Gastrocnemius medialis (tissue), 4 donors: ENCODE data around the gene REXO4. TPM values are rescaled to one million over a fixed set of nuclear protein-coding genes. Genes with fewer than 3 reads are reported as not detected.

Experiments used
- ATAC-seq, 2 donors: fragments of 150-250 bp; one replicate each; pipeline ENCODE4 v1.9.1; 2016
- DNase-seq, 2 donors: peaks; one replicate each; pipeline ENCODE4 v3.0.0-alpha.2; 2019
- H3K27ac ChIP-seq, 4 donors: fragments of 200-600 bp; sonication (generic); 1 replicate in 1 of 4; 2 replicates in 3 of 4; pipeline ENCODE4 v1.5.1; 2016 to 2018; ENCODE audit warnings: mild to moderate bottlenecking in 2 of 4, moderate library complexity in 1 of 4
- H3K27me3 ChIP-seq, 3 donors: fragments of 200-600 bp; sonication (generic) in 2 of 3; 1 replicate in 1 of 3; 2 replicates in 2 of 3; pipeline versions ENCODE4 v1.5.1 to v1.6.0; 2016 to 2019; ENCODE audit warnings: mild to moderate bottlenecking in 1 of 3, moderate library complexity in 1 of 3
- H3K36me3 ChIP-seq, 2 donors: fragments of 200-600 bp; sonication (generic) in 1 of 2; one replicate each; pipeline ENCODE4 v1.5.1; 2017 to 2018
- H3K4me1 ChIP-seq, 2 donors: fragments of 200-600 bp; sonication (generic) in 1 of 2; one replicate each; pipeline ENCODE4 v1.5.1; 2016 to 2017; ENCODE audit warnings: mild to moderate bottlenecking in 2 of 2
- H3K4me3 ChIP-seq, 4 donors: fragments of 200-600 bp; sonication (generic) in 3 of 4; 1 replicate in 1 of 4; 2 replicates in 3 of 4; pipeline ENCODE4 v1.5.1; 2016 to 2019; ENCODE audit warnings: mild to moderate bottlenecking in 2 of 4
- H3K9me3 ChIP-seq, 3 donors: fragments of 200-600 bp; sonication (generic) in 2 of 3; 1 replicate in 1 of 3; 2 replicates in 2 of 3; pipeline ENCODE4 v1.5.1; 2016 to 2019
- CTCF ChIP-seq, 5 experiments: fragments of 450-650 bp in 3 of 5; fragments of 200-600 bp in 2 of 5; sonication (generic) in 2 of 5; IDR thresholded peaks in 4 of 5; conservative IDR thresholded peaks in 1 of 5; 1 replicate in 4 of 5; 2 replicates in 1 of 5; pipeline ENCODE4 v1.5.1; 2016 to 2019; ENCODE audit warnings: antibody characterized with exemption in 5 of 5, mild to moderate bottlenecking in 3 of 5, moderate library complexity in 3 of 5
- POLR2A ChIP-seq, 2 donors: fragments of 450-650 bp; IDR thresholded peaks; one replicate each; pipeline ENCODE4 v1.6.1; 2017; ENCODE audit warnings: antibody characterized with exemption in 2 of 2, mild to moderate bottlenecking in 2 of 2, moderate library complexity in 2 of 2
- in situ Hi-C, 4 donors: fragments of 200-750 bp; cut with MboI; loops; one replicate each; pipeline versions ENCODE4 v1.15.0 to v1.8.0; 2017; ENCODE audit warnings: low sequenced_read_pairs in 4 of 4
- intact Hi-C: fragments of 100-400 bp; cut with DNase I; formaldehyde crosslinking; loops from one replicate; pipeline ENCODE4 v1.15.1; 2023; ENCODE audit warnings: low total_unique reads
- total RNA-seq, 4 donors: library from RNA; depleted of rRNA; stranded (reverse); fragments of >200 nt; gene quantifications; one replicate each; pipeline versions ENCODE4 v1.1.0 to v1.2.3, GENCODE V29; 2016

The REXO4 gene
- total RNA-seq, 4 donors from 2014 or later, result 26.1 to 42.5 (median 34.6) TPM

- Histone ChIP-seq H3K36me3 (no peaks in the 10 kb centered on the region), H3K27me3 (no peaks in the 10 kb centered on the region), H3K9me3 (no peaks in the 10 kb centered on the region), H3K27ac (peak within 1 kb of the TSS; percentile 77 to 97 (median 90)), H3K4me3 (peak within 1 kb of the TSS; percentile 77 to 96 (median 88)), H3K4me1 (peaks cover 35 to 43% of the 10 kb centered on the region in 2 donors)
- peak; percentile 89 to 91 for ATAC-seq
- intact Hi-C loops (loop anchor here (1.0 to 10.0 kb wide), 4 partner anchors 19 to 649 kb away; partner anchors contain the start of genes BRD3OS, REXO4, SURF1 and SURF2), in situ Hi-C loops (no loop called here)
- TF ChIP-seq POLR2A (IDR thresholded peaks at IDR 0.05) (peak; percentile 95 to 97), CTCF (IDR thresholded peaks at IDR 0.05 in 4 of 5, conservative IDR thresholded peaks at IDR 0.05 in 1 of 5) (peak in 2 of 5 experiments; percentile 50 to 55)
- DNase-seq, result peak; percentile 90 to 95
Measured at GRCh38 chr9:133375724-133376654, 41.8 kb downstream of the REXO4 start, which contains the start of the genes STKLD1 and SURF4. Gene STKLD1 (plus strand): TSS chr9:133376366. CDS start chr9:133376474, 108 bp downstream. Gene SURF4 (minus strand): TSS chr9:133376060. CDS start chr9:133375969, 91 bp downstream.

GRCh38 chr9:133375116-133375723 is 42.6 kb downstream of the REXO4 start:
- no peaks in the 10 kb centered on the region for H3K27me3 ChIP-seq
- intact Hi-C loops (loop anchor here (5.0 to 10.0 kb wide), 2 partner anchors 42 to 650 kb away; partner anchors contain the start of genes BRD3OS and REXO4), in situ Hi-C loops (no loop called here)
- TF ChIP-seq CTCF (IDR thresholded peaks at IDR 0.05 in 4 of 5, conservative IDR thresholded peaks at IDR 0.05 in 1 of 5) (no peak), POLR2A (IDR thresholded peaks at IDR 0.05) (no peak)
- H3K4me1 ChIP-seq, result peaks cover 37 to 51% of the 10 kb centered on the region in 2 donors
- peak overlapping the region; percentile 77 to 97 (median 90) for H3K27ac ChIP-seq
- ATAC-seq, result peak; percentile 23 to 24
- peak overlapping the region; percentile 58 to 96 (median 83) for H3K4me3 ChIP-seq
- H3K9me3 ChIP-seq, result no peaks in the 10 kb centered on the region
- no peaks in the 10 kb centered on the region for H3K36me3 ChIP-seq
- no peak for DNase-seq

- no peaks in the 10 kb centered on the region for H3K27me3 ChIP-seq
- H3K9me3 ChIP-seq, result no peaks in the 10 kb centered on the region
- ATAC-seq, result no peak
- peaks cover 42 to 56% of the 10 kb centered on the region in 2 donors for H3K4me1 ChIP-seq
- DNase-seq, result no peak
- intact Hi-C loops, result loop anchor here (5.0 to 10.0 kb wide), 2 partner anchors 43 to 650 kb away; partner anchors contain the start of genes BRD3OS and REXO4
- TF ChIP-seq POLR2A (IDR thresholded peaks at IDR 0.05) (no peak), CTCF (IDR thresholded peaks at IDR 0.05 in 4 of 5, conservative IDR thresholded peaks at IDR 0.05 in 1 of 5) (no peak)
- in situ Hi-C loops, result no loop called here
- H3K36me3 ChIP-seq, result no peaks in the 10 kb centered on the region
- H3K27ac ChIP-seq, result peak overlapping the region; percentile 77 to 97 (median 90)
- peak overlapping the region; percentile 58 to 96 (median 83) for H3K4me3 ChIP-seq
Measured at GRCh38 chr9:133374612-133375115, 43.1 kb downstream of the REXO4 start.

GRCh38 chr9:133372144-133372543 is 45.7 kb downstream of the REXO4 start:
- in situ Hi-C loops, result no loop called here

More at GRCh38 chr9:133372144-133372543, 45.7 kb downstream of the REXO4 start:
- Histone ChIP-seq H3K27me3 (no peaks in the 10 kb centered on the region), H3K9me3 (no peaks in the 10 kb centered on the region), H3K4me3 (no peak overlapping the region), H3K4me1 (peaks cover 66 to 76% of the 10 kb centered on the region in 2 donors), H3K36me3 (peaks cover 0 to 3% of the 10 kb centered on the region in 2 donors), H3K27ac (peak overlapping the region in 3 of 4 donors; percentile 4 to 27 (median 24))
- intact Hi-C loops, result loop anchor here (10.0 kb wide), 1 partner anchor 653 kb away; the partner anchor contains the start of gene BRD3OS
- no peak for ATAC-seq
- TF ChIP-seq CTCF (IDR thresholded peaks at IDR 0.05 in 4 of 5, conservative IDR thresholded peaks at IDR 0.05 in 1 of 5), result no peak
- no peak for TF ChIP-seq POLR2A (IDR thresholded peaks at IDR 0.05)
- DNase-seq, result peak in 1 of 2 donors; percentile 70
